ENCODE measurements around the gene TAS2R38.

- TF ChIP-seq CTCF (IDR thresholded peaks at IDR 0.05) (no peak), POLR2AphosphoS5 (IDR thresholded peaks at IDR 0.05) (no peak), POLR2A (IDR thresholded peaks at IDR 0.05) (no peak)
Observed at GRCh38 chr7:142012825-142013511, 39.4 kb upstream of the TAS2R38 start.

All from prostate gland (tissue), 2 donors.